Retina (tissue), 1 donor: ENCODE results near the gene KCNB1.

Experiments
- DNase-seq: peaks from one replicate; pipeline ENCODE4 v3.0.0-alpha.2; 2016

Gene KCNB1

GRCh38 chr20:49482621-49483017, at the start of gene KCNB1:
KCNB1 (minus strand) TSS chr20:49482668; CDS start chr20:49482480, 188 bp downstream.
- peak; percentile 89 for DNase-seq

GRCh38 chr20:49529470-49529869, 47.0 kb upstream of the KCNB1 start:
- DNase-seq = no peak

GRCh38 chr20:49526568-49526967, 44.1 kb upstream of the KCNB1 start:
- DNase-seq = no peak

GRCh38 chr20:49526056-49526455, 43.6 kb upstream of the KCNB1 start:
- DNase-seq = no peak

- DNase-seq = no peak
Observed at GRCh38 chr20:49523767-49524360, 41.4 kb upstream of the KCNB1 start.

GRCh38 chr20:49521356-49521755, 38.9 kb upstream of the KCNB1 start:
- no peak for DNase-seq

GRCh38 chr20:49519777-49520359, 37.4 kb upstream of the KCNB1 start:
- DNase-seq = no peak

GRCh38 chr20:49519212-49519712, 36.8 kb upstream of the KCNB1 start:
- DNase-seq = no peak

GRCh38 chr20:49518576-49518975, 36.1 kb upstream of the KCNB1 start:
- DNase-seq = no peak

GRCh38 chr20:49517805-49518100, 35.3 kb upstream of the KCNB1 start:
- no peak for DNase-seq

GRCh38 chr20:49516916-49517804, 34.7 kb upstream of the KCNB1 start:
- peak; percentile 44 for DNase-seq

- no peak for DNase-seq
Observed at GRCh38 chr20:49515586-49515985, 33.1 kb upstream of the KCNB1 start.

GRCh38 chr20:49513517-49513916, 31.0 kb upstream of the KCNB1 start:
- no peak for DNase-seq

GRCh38 chr20:49513009-49513408, 30.5 kb upstream of the KCNB1 start:
- no peak for DNase-seq

GRCh38 chr20:49511788-49512525, 29.5 kb upstream of the KCNB1 start:
- no peak for DNase-seq

- DNase-seq = no peak
Observed at GRCh38 chr20:49510562-49511122, 28.2 kb upstream of the KCNB1 start.

GRCh38 chr20:49508435-49509199, 26.1 kb upstream of the KCNB1 start:
- peak; percentile 74 for DNase-seq

GRCh38 chr20:49507741-49508434, 25.4 kb upstream of the KCNB1 start:
- no peak for DNase-seq

GRCh38 chr20:49505518-49505917, 23.1 kb upstream of the KCNB1 start:
- peak; percentile 94 for DNase-seq

GRCh38 chr20:49503176-49503575, 20.7 kb upstream of the KCNB1 start:
- DNase-seq = peak; percentile 25

GRCh38 chr20:49501917-49502316, 19.4 kb upstream of the KCNB1 start:
- DNase-seq = no peak

- DNase-seq = no peak
Observed at GRCh38 chr20:49497398-49497669, 14.9 kb upstream of the KCNB1 start.
